HepG2 (cell line): ENCODE data around the gene DMAP1. TPM values are rescaled to one million over a fixed set of nuclear protein-coding genes. Genes with fewer than 3 reads are reported as not detected.

Experiments
- ATAC-seq: fragments of 200-7000 bp; cut with Tn5 transposase; 3 replicates; pipeline ENCODE4 v1.9.1; 2020; ENCODE audit warnings: mild to moderate bottlenecking, moderate library complexity
- Bru-seq: library from RNA; stranded (reverse); fragments of 400-500 nt; gene quantifications from one replicate; lab custom pipeline; 2021; lab: Mats Ljungman, UMichigan
- BruChase-seq, 2 experiments: library from RNA; stranded (reverse); fragments of 400-500 nt; gene quantifications; one replicate each; lab custom pipeline; 2021; lab: Mats Ljungman, UMichigan
- BruUV-seq: library from RNA; stranded (reverse); fragments of 400-500 nt; replicated peaks from 2 replicates; lab custom pipeline; 2021; lab: Mats Ljungman, UMichigan
- CTCF ChIA-PET: fragments of 300-600 bp; formaldehyde crosslinking; extraction: SDS; loops from one replicate; lab custom pipeline; 2021; ENCODE audit warnings: low total read pairs, inconsistent platforms, low intra/inter-chr PET ratio; lab: Yijun Ruan, JAX
- POLR2A ChIA-PET: fragments of 350-600 bp; sonication (Branson Sonifier 250); formaldehyde crosslinking; loops from one replicate; lab custom pipeline; 2020; ENCODE audit warnings: antibody characterized with exemption, inconsistent platforms; lab: Yijun Ruan, JAX
- DNase-seq: peaks from one replicate; pipeline ENCODE4 v3.0.0-alpha.2; 2015; ENCODE audit warnings: low spot score
- FAIRE-seq: peaks from 3 replicates; lab custom pipeline; 2011; peaks lifted over from hg19 to GRCh38; lab: Jason Lieb, UNC
- H2AFZ ChIP-seq: one replicate; pipeline ENCODE4 v1.6.1; 2011; ENCODE audit warnings: low read length, inconsistent platforms
- H3K27ac ChIP-seq: fragments of 300-600 bp; 3 replicates; pipeline ENCODE4 v1.8.0; 2011; ENCODE audit warnings: mixed run types, mild to moderate bottlenecking, mixed read lengths, low read length, inconsistent platforms; ENCODE audit not compliant: insufficient read depth; ENCODE audit errors: extremely low read length
- H3K27me3 ChIP-seq, 2 experiments: fragments of 200-600 bp in 1 of 2; 2 replicates in 1 of 2; 3 replicates in 1 of 2; pipeline versions ENCODE4 v1.6.0 to v1.8.0; 2011; ENCODE audit warnings: low read length in 2 of 2, mild to moderate bottlenecking in 2 of 2, moderate library complexity in 2 of 2, inconsistent platforms in 1 of 2; ENCODE audit not compliant: insufficient read depth in 2 of 2, control insufficient read depth in 1 of 2
- H3K36me3 ChIP-seq, 2 experiments: fragments of 200-600 bp in 1 of 2; replicated peaks in 1 of 2; 2 replicates in 1 of 2; 3 replicates in 1 of 2; pipeline versions ENCODE4 v1.5.1 to v1.8.0; 2011; ENCODE audit warnings: low read length in 2 of 2, inconsistent platforms in 1 of 2; ENCODE audit not compliant: insufficient read depth in 2 of 2, control insufficient read depth in 1 of 2
- H3K4me1 ChIP-seq: 2 replicates; pipeline ENCODE4 v1.5.1; 2012; ENCODE audit warnings: low read length, inconsistent platforms; ENCODE audit not compliant: insufficient read depth
- H3K4me2 ChIP-seq: 2 replicates; pipeline ENCODE4 v1.6.0; 2011; ENCODE audit warnings: low read depth, low read length, inconsistent platforms
- H3K4me3 ChIP-seq, 3 experiments: fragments of 200-600 bp in 1 of 3; sonication (generic), shearing (Covaris generic) in 1 of 3; replicated peaks in 1 of 3; 2 replicates each; pipeline ENCODE4 v1.5.1; 2011 to 2016; ENCODE audit warnings: low read length in 3 of 3, inconsistent platforms in 2 of 3, low read depth in 2 of 3, mild to moderate bottlenecking in 2 of 3, control low read depth in 1 of 3, mixed read lengths in 1 of 3; ENCODE audit not compliant: insufficient read depth in 1 of 3
- H3K79me2 ChIP-seq: one replicate; pipeline ENCODE4 v1.6.1; 2011; ENCODE audit warnings: low read length, inconsistent platforms; ENCODE audit not compliant: insufficient read depth
- H3K9ac ChIP-seq: 2 replicates; pipeline ENCODE4 v1.6.0; 2011; ENCODE audit warnings: mild to moderate bottlenecking, low read depth, low read length, inconsistent platforms; ENCODE audit not compliant: insufficient read depth
- H3K9me3 ChIP-seq: 2 replicates; pipeline ENCODE4 v1.5.1; 2012; ENCODE audit warnings: mild to moderate bottlenecking, low read length
- H4K20me1 ChIP-seq: 2 replicates; pipeline ENCODE4 v1.6.0; 2011; ENCODE audit warnings: inconsistent platforms, mild to moderate bottlenecking, low read length, moderate library complexity; ENCODE audit not compliant: insufficient read depth
- TGIF2 ChIP-seq: IDR thresholded peaks from 2 replicates; pipeline ENCODE4 v1.6.1; 2016; ENCODE audit warnings: control low read depth, missing compliant biosample characterization
- ZBTB3 ChIP-seq: sonication (generic); formaldehyde crosslinking; IDR thresholded peaks from 2 replicates; pipeline ENCODE4 v1.4.0; 2020; ENCODE audit warnings: low read depth, mild to moderate bottlenecking, moderate library complexity, missing genetic modification reagents, borderline replicate concordance
- ZFAT ChIP-seq: sonication (generic); formaldehyde crosslinking; conservative IDR thresholded peaks from 2 replicates; pipeline ENCODE4 v1.8.1; 2023; ENCODE audit warnings: missing genetic modification reagents, inconsistent platforms
- WGBS: methylation state at CpG from one replicate; pipeline ENCODE4 v1.1.6; 2017; ENCODE audit warnings: low lambda C conversion rate; 5-methylcytosine and 5-hydroxymethylcytosine counted together
- in situ Hi-C: cut with HindIII; loops from 2 replicates; pipeline ENCODE4 v1.10.0; 2017; ENCODE audit warnings: low pct_unique_long_range_greater_than_20kb; ENCODE audit not compliant: extremely low pct_ligation_motif_present
- intact Hi-C: fragments of 100-400 bp; cut with micrococcal nuclease; formaldehyde crosslinking; loops from one replicate; pipeline ENCODE4 v1.10.0; 2022; ENCODE audit not compliant: unreplicated experiment
- long read RNA-seq, 2 experiments: library from RNA in 1 of 2; library from polyadenylated mRNA in 1 of 2; stranded (forward) in 1 of 2; unstranded in 1 of 2; transcript quantifications; one replicate each; pipeline ENCODE4 v2.0.0, GENCODE V29; 2019 to 2022
- polyA minus RNA-seq, 3 experiments: library from RNA; depleted of rRNA, polyadenylated mRNA; stranded (reverse); fragments of >200 nt; gene quantifications; 2 replicates each; pipeline ENCODE4 v1.2.3, GENCODE V29; 2011; ENCODE audit warnings: low replicate concordance in 1 of 3
- polyA plus RNA-seq, 8 experiments: library from polyadenylated mRNA; depleted of rRNA in 3 of 8; stranded (reverse) in 7 of 8; unstranded in 1 of 8; fragments of >200 nt; fragmentation: Illumina TruSeq in 4 of 8; extraction: Trizol in 4 of 8; gene quantifications; 2 replicates each; pipeline versions ENCODE4 v1.2.1 to v1.2.3, GENCODE V29; 2011 to 2016; ENCODE audit warnings: low read depth in 4 of 8, missing spikeins in 1 of 8, mixed read lengths in 1 of 8; ENCODE audit not compliant: insufficient read depth in 1 of 8
- total RNA-seq, 5 experiments: library from RNA; depleted of rRNA; stranded (reverse); fragments of >200 nt; fragmentation: Illumina TruSeq; extraction: Trizol; gene quantifications; 2 replicates each; pipeline ENCODE4 v1.2.3, GENCODE V29; 2016; ENCODE audit warnings: low read depth in 1 of 5
- TF ChIP-seq, protein P1 (sequence below): sonication (generic); formaldehyde crosslinking; IDR thresholded peaks from 2 replicates; pipeline ENCODE4 v1.9.0; 2021; ENCODE audit warnings: mild to moderate bottlenecking, missing genetic modification reagents
- TF ChIP-seq, protein P2 (sequence below): conservative IDR thresholded peaks from 2 replicates; pipeline ENCODE4 v1.6.1; 2018; ENCODE audit warnings: missing genetic modification reagents

DMAP1 gene, protein sequence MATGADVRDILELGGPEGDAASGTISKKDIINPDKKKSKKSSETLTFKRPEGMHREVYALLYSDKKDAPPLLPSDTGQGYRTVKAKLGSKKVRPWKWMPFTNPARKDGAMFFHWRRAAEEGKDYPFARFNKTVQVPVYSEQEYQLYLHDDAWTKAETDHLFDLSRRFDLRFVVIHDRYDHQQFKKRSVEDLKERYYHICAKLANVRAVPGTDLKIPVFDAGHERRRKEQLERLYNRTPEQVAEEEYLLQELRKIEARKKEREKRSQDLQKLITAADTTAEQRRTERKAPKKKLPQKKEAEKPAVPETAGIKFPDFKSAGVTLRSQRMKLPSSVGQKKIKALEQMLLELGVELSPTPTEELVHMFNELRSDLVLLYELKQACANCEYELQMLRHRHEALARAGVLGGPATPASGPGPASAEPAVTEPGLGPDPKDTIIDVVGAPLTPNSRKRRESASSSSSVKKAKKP
- 17.5 and 17.6 TPM in 2 replicates for total RNA-seq (2016; rRNA removed; fragmentation: Illumina TruSeq; extraction: Trizol)
- 3.8 and 4.1 TPM in 2 replicates for total RNA-seq (2016; cell fraction: cytosol; rRNA removed; fragmentation: Illumina TruSeq; extraction: Trizol; ENCODE audit: low read depth)
- total RNA-seq (2016; cell fraction: insoluble cytoplasmic fraction; rRNA removed; fragmentation: Illumina TruSeq; extraction: Trizol): 14.9 and 16.7 TPM in 2 replicates
- 6.2 and 6.9 TPM in 2 replicates for total RNA-seq (2016; cell fraction: membrane; rRNA removed; fragmentation: Illumina TruSeq; extraction: Trizol)
- total RNA-seq (2016; cell fraction: nucleus; rRNA removed; fragmentation: Illumina TruSeq; extraction: Trizol): 21.6 and 21.7 TPM in 2 replicates
- 32.7 and 35.9 TPM in 2 replicates for polyA plus RNA-seq (2011; rRNA removed)
- 29.2 and 38.0 TPM in 2 replicates for polyA plus RNA-seq (2011; cell fraction: cytosol; rRNA removed)
- polyA plus RNA-seq (2011; cell fraction: nucleus; rRNA removed): 94.5 and 103 TPM in 2 replicates
- polyA plus RNA-seq (2012): 17.8 and 20.9 TPM in 2 replicates
- polyA plus RNA-seq (2016; cell fraction: cytosol; fragmentation: Illumina TruSeq; extraction: Trizol; ENCODE audit: low read depth): 4.4 and 5.5 TPM in 2 replicates
- polyA plus RNA-seq (2016; cell fraction: insoluble cytoplasmic fraction; fragmentation: Illumina TruSeq; extraction: Trizol; ENCODE audit: low read depth): 25.6 and 29.7 TPM in 2 replicates
- polyA plus RNA-seq (2016; cell fraction: membrane; fragmentation: Illumina TruSeq; extraction: Trizol; ENCODE audit: low read depth): 5.7 and 6.1 TPM in 2 replicates
- 56.4 and 59.5 TPM in 2 replicates for polyA plus RNA-seq (2016; cell fraction: nucleus; fragmentation: Illumina TruSeq; extraction: Trizol; ENCODE audit: insufficient read depth, low read depth)
- polyA minus RNA-seq (2011; rRNA and poly(A)+ RNA removed; ENCODE audit: low replicate concordance): 39.7 and 110 TPM in 2 replicates
- polyA minus RNA-seq (2011; cell fraction: cytosol; rRNA and poly(A)+ RNA removed): 16.4 and 17.9 TPM in 2 replicates
- 36.8 and 45.8 TPM in 2 replicates for polyA minus RNA-seq (2011; cell fraction: nucleus; rRNA and poly(A)+ RNA removed)
- Bru-seq, nascent RNA: percentile 69 among the genes with signal in this experiment
- BruChase-seq, experiment 1, labeled RNA remaining after a 6-hour chase: percentile 84 among the genes with signal in this experiment
- percentile 78 among the genes with signal in this experiment for BruChase-seq, experiment 2, labeled RNA remaining after a 2-hour chase
- long read RNA-seq, experiment 1, transcript DMAP1-201 (11 exons, 1,552 nt): major isoform, 23 of 54 reads
- long read RNA-seq, experiment 1, transcript DMAP1-203 (10 exons, 1,730 nt): minor isoform, 15 of 54 reads
- long read RNA-seq, experiment 1, partial matches to known transcripts: 3 of 54 reads
- long read RNA-seq, experiment 1, other reads (novel, unspliced or antisense): 9 of 54 reads
- long read RNA-seq, experiment 2, full-length matches to known transcripts: 1 of 46 reads
- long read RNA-seq, experiment 2, partial matches to known transcripts: 20 of 46 reads
- long read RNA-seq, experiment 2, other reads (novel, unspliced or antisense): 25 of 46 reads

DNA sequence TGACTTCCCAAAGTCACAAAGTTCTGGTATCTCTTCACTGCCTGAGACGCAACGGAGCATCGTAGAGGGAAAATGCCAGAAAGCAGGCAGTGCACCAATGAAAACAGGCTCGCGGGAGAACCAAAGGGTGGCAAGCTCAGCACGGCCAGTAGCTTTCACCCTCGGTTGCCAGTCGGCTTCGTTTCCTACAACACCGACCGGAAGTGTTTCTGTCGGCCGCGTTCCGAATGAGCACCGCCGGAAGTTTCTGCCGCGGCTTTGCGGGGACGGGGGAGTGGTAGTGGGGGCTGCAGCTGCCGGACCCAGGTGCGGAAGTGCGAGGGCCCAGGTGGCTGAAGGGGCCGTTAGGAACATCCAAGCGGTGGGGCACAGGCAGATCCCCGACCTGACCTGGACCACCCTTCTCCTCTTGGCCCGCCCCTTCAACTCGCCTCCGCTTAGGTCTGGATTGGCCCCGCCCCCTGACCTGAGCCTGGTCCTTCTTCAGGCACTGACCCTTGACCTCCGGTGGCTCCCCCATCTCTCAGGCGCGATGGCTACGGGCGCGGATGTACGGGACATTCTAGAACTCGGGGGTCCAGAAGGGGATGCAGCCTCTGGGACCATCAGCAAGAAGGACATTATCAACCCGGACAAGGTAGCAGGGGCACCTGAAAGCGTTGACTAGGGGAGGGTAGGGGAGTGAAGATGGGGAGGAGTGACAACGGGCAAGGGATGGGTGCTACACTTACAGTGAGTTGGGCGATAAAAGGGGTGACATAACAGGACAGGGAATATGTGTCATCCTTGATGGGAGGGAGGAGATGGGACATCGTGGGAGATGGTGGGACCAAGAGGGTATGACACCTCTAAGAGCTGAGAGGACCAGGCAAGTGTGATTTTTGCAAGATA is at the start of gene DMAP1:
Gene DMAP1 (plus strand): TSS at position 250 of the 891 bp plus-strand sequence. CDS start 283 bp downstream, at position 533.
- H4K20me1 ChIP-seq: no peaks in the 10 kb centered on the region
- peaks cover 4 to 24% of the 10 kb centered on the region in 2 experiments for H3K36me3 ChIP-seq
- peak; percentile 71 for DNase-seq
- in situ Hi-C loops: loop anchor here (25.0 kb wide), 1 partner anchor 374 kb away; no protein-coding TSS in a partner anchor
- H3K79me2 ChIP-seq: peaks cover 5% of the 10 kb centered on the region
- peak within 1 kb of the TSS; percentile 20 for H3K27ac ChIP-seq
- H3K27me3 ChIP-seq: no peaks in the 10 kb centered on the region; a peak in 1 of 5 replicates
- ATAC-seq: peak; percentile 84
- peak within 1 kb of the TSS; percentile 97 for H3K4me2 ChIP-seq
- peaks cover 36% of the 10 kb centered on the region for H3K4me1 ChIP-seq
- FAIRE-seq: peak; percentile 36
- intact Hi-C loops: no loop called here
- peak within 1 kb of the TSS; percentile 88 for H2AFZ ChIP-seq
- WGBS: 2% methylated on average over 23 of the region's 44 CpGs
- BruUV-seq: no TSS peak
- H3K4me3 ChIP-seq: peak within 1 kb of the TSS; percentile 80 to 90 (median 83)
- H3K9ac ChIP-seq: peak within 1 kb of the TSS; percentile 77
- H3K9me3 ChIP-seq: no peaks in the 10 kb centered on the region
- CTCF ChIA-PET: no interaction called here
- POLR2A ChIA-PET: interaction anchor here (1.0 to 1.8 kb wide), 7 partner anchors 12 to 563 kb away, joined by 3 to 15 read pairs (median 3); partner anchors contain the start of gene KDM4A
- TF ChIP-seq, protein P1, sequence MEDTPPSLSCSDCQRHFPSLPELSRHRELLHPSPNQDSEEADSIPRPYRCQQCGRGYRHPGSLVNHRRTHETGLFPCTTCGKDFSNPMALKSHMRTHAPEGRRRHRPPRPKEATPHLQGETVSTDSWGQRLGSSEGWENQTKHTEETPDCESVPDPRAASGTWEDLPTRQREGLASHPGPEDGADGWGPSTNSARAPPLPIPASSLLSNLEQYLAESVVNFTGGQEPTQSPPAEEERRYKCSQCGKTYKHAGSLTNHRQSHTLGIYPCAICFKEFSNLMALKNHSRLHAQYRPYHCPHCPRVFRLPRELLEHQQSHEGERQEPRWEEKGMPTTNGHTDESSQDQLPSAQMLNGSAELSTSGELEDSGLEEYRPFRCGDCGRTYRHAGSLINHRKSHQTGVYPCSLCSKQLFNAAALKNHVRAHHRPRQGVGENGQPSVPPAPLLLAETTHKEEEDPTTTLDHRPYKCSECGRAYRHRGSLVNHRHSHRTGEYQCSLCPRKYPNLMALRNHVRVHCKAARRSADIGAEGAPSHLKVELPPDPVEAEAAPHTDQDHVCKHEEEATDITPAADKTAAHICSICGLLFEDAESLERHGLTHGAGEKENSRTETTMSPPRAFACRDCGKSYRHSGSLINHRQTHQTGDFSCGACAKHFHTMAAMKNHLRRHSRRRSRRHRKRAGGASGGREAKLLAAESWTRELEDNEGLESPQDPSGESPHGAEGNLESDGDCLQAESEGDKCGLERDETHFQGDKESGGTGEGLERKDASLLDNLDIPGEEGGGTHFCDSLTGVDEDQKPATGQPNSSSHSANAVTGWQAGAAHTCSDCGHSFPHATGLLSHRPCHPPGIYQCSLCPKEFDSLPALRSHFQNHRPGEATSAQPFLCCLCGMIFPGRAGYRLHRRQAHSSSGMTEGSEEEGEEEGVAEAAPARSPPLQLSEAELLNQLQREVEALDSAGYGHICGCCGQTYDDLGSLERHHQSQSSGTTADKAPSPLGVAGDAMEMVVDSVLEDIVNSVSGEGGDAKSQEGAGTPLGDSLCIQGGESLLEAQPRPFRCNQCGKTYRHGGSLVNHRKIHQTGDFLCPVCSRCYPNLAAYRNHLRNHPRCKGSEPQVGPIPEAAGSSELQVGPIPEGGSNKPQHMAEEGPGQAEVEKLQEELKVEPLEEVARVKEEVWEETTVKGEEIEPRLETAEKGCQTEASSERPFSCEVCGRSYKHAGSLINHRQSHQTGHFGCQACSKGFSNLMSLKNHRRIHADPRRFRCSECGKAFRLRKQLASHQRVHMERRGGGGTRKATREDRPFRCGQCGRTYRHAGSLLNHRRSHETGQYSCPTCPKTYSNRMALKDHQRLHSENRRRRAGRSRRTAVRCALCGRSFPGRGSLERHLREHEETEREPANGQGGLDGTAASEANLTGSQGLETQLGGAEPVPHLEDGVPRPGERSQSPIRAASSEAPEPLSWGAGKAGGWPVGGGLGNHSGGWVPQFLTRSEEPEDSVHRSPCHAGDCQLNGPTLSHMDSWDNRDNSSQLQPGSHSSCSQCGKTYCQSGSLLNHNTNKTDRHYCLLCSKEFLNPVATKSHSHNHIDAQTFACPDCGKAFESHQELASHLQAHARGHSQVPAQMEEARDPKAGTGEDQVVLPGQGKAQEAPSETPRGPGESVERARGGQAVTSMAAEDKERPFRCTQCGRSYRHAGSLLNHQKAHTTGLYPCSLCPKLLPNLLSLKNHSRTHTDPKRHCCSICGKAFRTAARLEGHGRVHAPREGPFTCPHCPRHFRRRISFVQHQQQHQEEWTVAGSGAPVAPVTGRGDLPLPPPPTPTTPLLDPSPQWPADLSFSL (CRISPR knock-in tag): 0 out of 2 replicates have a peak, but pooled peaks have one; percentile 46
- TF ChIP-seq ZFAT (CRISPR knock-in tag) (no peak), ZBTB3 (CRISPR knock-in tag) (0 out of 2 replicates have a peak, but pooled peaks have one; percentile 62), TGIF2 (CRISPR knock-in tag) (peak; percentile 95)
- TF ChIP-seq, protein P2, sequence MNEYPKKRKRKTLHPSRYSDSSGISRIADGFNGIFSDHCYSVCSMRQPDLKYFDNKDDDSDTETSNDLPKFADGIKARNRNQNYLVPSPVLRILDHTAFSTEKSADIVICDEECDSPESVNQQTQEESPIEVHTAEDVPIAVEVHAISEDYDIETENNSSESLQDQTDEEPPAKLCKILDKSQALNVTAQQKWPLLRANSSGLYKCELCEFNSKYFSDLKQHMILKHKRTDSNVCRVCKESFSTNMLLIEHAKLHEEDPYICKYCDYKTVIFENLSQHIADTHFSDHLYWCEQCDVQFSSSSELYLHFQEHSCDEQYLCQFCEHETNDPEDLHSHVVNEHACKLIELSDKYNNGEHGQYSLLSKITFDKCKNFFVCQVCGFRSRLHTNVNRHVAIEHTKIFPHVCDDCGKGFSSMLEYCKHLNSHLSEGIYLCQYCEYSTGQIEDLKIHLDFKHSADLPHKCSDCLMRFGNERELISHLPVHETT (CRISPR knock-in tag): peak; percentile 75; the same call in 1 of the 2 replicates
